Endodermal cell (in vitro differentiated cells): ENCODE measurements around the gene FIBCD1. TPM values are rescaled to one million over a fixed set of nuclear protein-coding genes. Genes with fewer than 3 reads are reported as not detected.
"Not testable (repeated sequence)": the region's sequence is repeated elsewhere in the genome, so short reads cannot be mapped to it uniquely, and the experiment has no call there.

Source experiments
- DNase-seq: peaks from one replicate; pipeline ENCODE4 v3.0.0-alpha.2; 2017
- H3K27ac ChIP-seq: 2 replicates; pipeline ENCODE4 v1.5.1; 2013; ENCODE audit warnings: mild to moderate bottlenecking, low read depth, low read length, moderate library complexity
- H3K27me3 ChIP-seq: 2 replicates; pipeline ENCODE4 v1.6.1; 2013; ENCODE audit warnings: mild to moderate bottlenecking, low read length, moderate library complexity; ENCODE audit not compliant: insufficient read depth, control insufficient read depth, poor library complexity, severe bottlenecking
- H3K36me3 ChIP-seq: 2 replicates; pipeline ENCODE4 v1.7.0; 2013; ENCODE audit warnings: mild to moderate bottlenecking, low read length, moderate library complexity; ENCODE audit not compliant: control insufficient read depth, insufficient read depth
- H3K4me1 ChIP-seq: one replicate; pipeline ENCODE4 v1.7.0; 2013; ENCODE audit warnings: low read length; ENCODE audit not compliant: control insufficient read depth, insufficient read depth
- H3K4me3 ChIP-seq: 2 replicates; pipeline ENCODE4 v1.5.1; 2013; ENCODE audit warnings: mild to moderate bottlenecking, low read length, moderate library complexity
- H3K9ac ChIP-seq: 2 replicates; pipeline ENCODE4 v1.6.1; 2013; ENCODE audit warnings: mild to moderate bottlenecking, low read length, moderate library complexity; ENCODE audit not compliant: poor library complexity, severe bottlenecking; ENCODE audit errors: extremely low read depth
- H3K9me3 ChIP-seq: 2 replicates; pipeline ENCODE4 v1.6.1; 2013; ENCODE audit warnings: mild to moderate bottlenecking, low read length, moderate library complexity; ENCODE audit not compliant: control insufficient read depth
- H3K27ac Mint-ChIP-seq: 2 replicates; pipeline ENCODE4 v1.8.0; 2020; ENCODE audit warnings: mixed read lengths
- H3K27me3 Mint-ChIP-seq: 2 replicates; pipeline ENCODE4 v1.8.0; 2021; ENCODE audit warnings: mild to moderate bottlenecking, mixed read lengths; ENCODE audit not compliant: insufficient read depth
- H3K36me3 Mint-ChIP-seq: 2 replicates; pipeline ENCODE4 v1.8.0; 2020; ENCODE audit warnings: low read depth, mixed read lengths
- H3K4me1 Mint-ChIP-seq: 2 replicates; pipeline ENCODE4 v1.8.0; 2020; ENCODE audit warnings: mixed read lengths
- H3K4me3 Mint-ChIP-seq: 2 replicates; pipeline ENCODE4 v1.8.0; 2020; ENCODE audit warnings: mild to moderate bottlenecking, moderate library complexity, mixed read lengths
- H3K9me3 Mint-ChIP-seq: 2 replicates; pipeline ENCODE4 v1.8.0; 2020; ENCODE audit warnings: mild to moderate bottlenecking, mixed read lengths
- WGBS, 2 experiments: methylation state at CpG; one replicate each; pipeline versions ENCODE4 v1.1.5 to v1.1.7; 2013; ENCODE audit warnings: missing lambda C conversion rate in 2 of 2, mixed read lengths in 1 of 2; ENCODE audit not compliant: insufficient coverage in 1 of 2, insufficient read length in 1 of 2; 5-methylcytosine and 5-hydroxymethylcytosine counted together
- total RNA-seq, 2 donors: library from RNA; stranded (reverse); fragmentation: NEBNext Ultra II Directional in 1 of 2; extraction: Animal tissue kit (Norgen Biotek cat#: 25700) in 1 of 2; gene quantifications; 2 replicates in 1 of 2; 3 replicates in 1 of 2; pipeline ENCODE4 v1.2.1, GENCODE V29; 2021
- TF ChIP-seq, protein P1 (sequence below): fragments of 200-600 bp; sonication (generic); conservative IDR thresholded peaks from 2 replicates; pipeline ENCODE4 v1.5.0; 2021; ENCODE audit warnings: antibody characterized with exemption, mild to moderate bottlenecking

FIBCD1 gene
- total RNA-seq, 2 donors from 2014 or later = 2.8 to 3.7 TPM

DNA sequence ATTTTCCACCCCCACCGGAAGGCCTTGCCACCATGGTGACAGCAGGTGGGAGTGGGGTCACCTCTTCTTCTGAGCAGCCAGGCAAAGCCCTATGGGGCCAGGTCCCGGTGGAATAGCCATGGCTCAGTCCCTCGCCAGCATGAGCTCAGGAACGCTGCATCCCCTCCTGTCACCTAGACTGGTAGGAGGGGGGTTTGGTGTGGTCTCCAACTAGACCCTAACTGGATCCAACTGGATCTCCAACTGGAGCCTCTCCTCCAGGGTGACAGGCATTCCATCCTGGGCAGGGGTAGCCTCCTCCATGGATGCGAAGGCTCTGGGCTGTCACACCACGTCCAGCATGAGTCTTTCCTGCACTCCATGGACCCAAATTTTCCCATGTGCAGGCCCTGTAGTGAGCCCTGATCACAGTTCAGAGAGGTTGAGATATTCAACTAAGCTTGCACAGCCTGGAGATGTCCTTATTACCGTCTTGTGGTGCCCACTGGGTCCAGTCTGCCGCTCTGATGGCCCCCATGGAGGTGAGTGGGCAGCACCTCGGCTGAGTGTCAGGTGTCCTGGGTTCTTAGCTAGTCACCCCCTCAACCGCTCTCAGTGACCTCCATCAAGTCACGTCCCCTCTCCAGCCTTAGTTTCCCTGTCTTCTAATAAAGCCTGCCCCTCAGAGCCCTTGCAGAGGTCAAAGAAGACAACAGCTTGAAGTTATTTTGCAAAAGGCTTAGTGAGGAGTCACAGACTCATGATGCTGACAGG is 18.6 kb upstream of the FIBCD1 start:
- Mint-ChIP-seq H3K27ac (no peak overlapping the region), H3K36me3 (peaks cover 3% of the 10 kb centered on the region), H3K9me3 (peaks cover 11% of the 10 kb centered on the region)

DNA sequence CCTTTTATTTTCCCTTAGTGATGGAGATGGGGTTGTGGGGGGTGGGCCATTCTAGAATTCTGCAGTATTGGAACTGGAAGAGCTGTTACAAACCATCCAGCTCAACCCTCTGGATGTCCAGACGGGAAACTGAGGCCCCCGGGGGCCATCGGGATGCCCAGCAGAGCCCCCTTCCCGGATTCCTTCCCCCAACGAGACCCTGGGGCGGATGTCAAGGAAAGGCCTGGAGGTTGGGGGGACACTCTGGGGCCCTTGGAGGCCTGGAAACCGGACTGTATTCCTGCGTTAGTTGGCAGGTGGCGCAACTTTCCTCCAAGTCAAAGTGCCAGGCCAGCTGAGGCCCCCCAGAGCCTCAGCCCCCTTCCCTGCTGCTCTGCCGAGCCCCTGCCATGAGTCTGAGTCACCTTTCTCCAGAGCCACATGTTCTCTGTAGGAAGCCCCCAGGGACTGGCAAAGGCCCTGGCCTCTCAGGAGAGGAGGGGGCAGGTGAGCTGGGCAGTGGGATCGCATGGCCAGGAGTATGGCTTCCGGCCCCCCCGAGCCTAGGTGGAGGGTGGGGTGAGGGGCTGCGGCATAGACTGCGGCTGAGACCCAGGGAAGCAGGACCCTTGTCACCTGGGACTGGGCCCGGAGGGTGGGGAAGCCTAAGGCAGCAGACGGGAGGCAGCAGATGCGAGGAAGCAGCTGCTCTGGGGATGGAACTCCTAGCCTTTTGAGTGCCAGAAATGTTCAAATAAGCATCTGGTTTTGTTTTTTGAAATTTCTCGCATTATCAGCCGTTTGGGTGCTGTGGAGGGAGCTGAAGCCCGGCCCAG is 17.8 kb upstream of the FIBCD1 start:
- 86 to 92% methylated on average over 11 to 21 of the region's 21 CpGs for WGBS, 2 experiments
- Mint-ChIP-seq H3K9me3 (peaks cover 11% of the 10 kb centered on the region), H3K4me3 (no peak overlapping the region), H3K27ac (no peak overlapping the region), H3K4me1 (no peaks in the 10 kb centered on the region), H3K36me3 (peaks cover 3% of the 10 kb centered on the region), H3K27me3 (peaks cover 9% of the 10 kb centered on the region)
- Histone ChIP-seq H3K27me3 (no peaks in the 10 kb centered on the region), H3K4me1 (no peaks in the 10 kb centered on the region), H3K27ac (no peak overlapping the region), H3K9ac (no peak overlapping the region), H3K4me3 (no peak overlapping the region), H3K9me3 (peaks cover 3% of the 10 kb centered on the region), H3K36me3 (no peaks in the 10 kb centered on the region)
- no peak for DNase-seq
- TF ChIP-seq, protein P1, sequence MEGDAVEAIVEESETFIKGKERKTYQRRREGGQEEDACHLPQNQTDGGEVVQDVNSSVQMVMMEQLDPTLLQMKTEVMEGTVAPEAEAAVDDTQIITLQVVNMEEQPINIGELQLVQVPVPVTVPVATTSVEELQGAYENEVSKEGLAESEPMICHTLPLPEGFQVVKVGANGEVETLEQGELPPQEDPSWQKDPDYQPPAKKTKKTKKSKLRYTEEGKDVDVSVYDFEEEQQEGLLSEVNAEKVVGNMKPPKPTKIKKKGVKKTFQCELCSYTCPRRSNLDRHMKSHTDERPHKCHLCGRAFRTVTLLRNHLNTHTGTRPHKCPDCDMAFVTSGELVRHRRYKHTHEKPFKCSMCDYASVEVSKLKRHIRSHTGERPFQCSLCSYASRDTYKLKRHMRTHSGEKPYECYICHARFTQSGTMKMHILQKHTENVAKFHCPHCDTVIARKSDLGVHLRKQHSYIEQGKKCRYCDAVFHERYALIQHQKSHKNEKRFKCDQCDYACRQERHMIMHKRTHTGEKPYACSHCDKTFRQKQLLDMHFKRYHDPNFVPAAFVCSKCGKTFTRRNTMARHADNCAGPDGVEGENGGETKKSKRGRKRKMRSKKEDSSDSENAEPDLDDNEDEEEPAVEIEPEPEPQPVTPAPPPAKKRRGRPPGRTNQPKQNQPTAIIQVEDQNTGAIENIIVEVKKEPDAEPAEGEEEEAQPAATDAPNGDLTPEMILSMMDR = no peak

More for the DNA sequence above, 18.6 kb upstream of the FIBCD1 start:
- Histone ChIP-seq H3K27me3 (no peaks in the 10 kb centered on the region), H3K27ac (no peak overlapping the region), H3K4me3 (no peak overlapping the region), H3K9ac (no peak overlapping the region), H3K4me1 (no peaks in the 10 kb centered on the region), H3K9me3 (peaks cover 3% of the 10 kb centered on the region), H3K36me3 (no peaks in the 10 kb centered on the region)
- DNase-seq = no peak
- 89 to 97% methylated on average over 8 to 11 of the region's 11 CpGs for WGBS, 2 experiments
- Mint-ChIP-seq H3K4me1 (no peaks in the 10 kb centered on the region), H3K4me3 (no peak overlapping the region), H3K27me3 (peaks cover 6% of the 10 kb centered on the region)
- TF ChIP-seq, protein P1 = no peak

DNA sequence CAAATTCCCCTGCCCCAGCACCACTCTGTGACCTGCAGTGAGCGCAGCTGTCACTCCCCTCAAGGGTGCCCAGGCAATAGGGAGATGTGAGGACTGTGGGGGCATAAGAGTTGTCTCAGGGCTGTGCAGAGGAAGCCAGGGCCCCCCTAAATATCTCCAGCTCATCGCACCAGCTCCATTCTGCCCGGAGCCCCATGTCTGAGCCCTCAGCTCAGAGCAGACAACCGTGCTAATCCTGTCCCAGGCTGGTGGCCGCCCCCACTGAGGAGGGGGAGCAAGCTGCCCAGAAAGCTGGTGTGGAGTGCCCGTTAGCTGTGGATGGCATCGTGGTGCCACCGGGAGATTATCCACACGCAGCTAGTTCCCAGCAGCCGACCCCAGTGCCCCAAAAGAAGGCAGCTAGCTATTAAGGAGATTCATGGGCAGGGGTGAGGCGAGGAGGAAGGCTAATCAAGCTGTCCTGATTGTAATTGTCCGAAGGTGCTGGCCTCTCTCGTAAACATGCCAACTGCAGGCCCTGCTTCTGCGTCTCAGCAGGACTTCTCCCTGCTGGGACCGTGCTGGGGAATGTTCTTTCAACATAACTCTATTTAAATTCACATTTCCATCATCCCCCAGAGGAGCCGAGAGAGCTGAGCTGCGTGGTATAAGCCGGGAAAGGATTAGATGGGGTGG is 17.0 kb upstream of the FIBCD1 start:
- peaks cover 3% of the 10 kb centered on the region for H3K36me3 Mint-ChIP-seq
- peaks cover 8% of the 10 kb centered on the region for H3K27me3 Mint-ChIP-seq
- H3K36me3 ChIP-seq = no peaks in the 10 kb centered on the region
- peaks cover 3% of the 10 kb centered on the region for H3K9me3 ChIP-seq
- no peak overlapping the region for H3K27ac ChIP-seq
- peaks cover 11% of the 10 kb centered on the region for H3K9me3 Mint-ChIP-seq
- H3K4me1 Mint-ChIP-seq = no peaks in the 10 kb centered on the region
- H3K27me3 ChIP-seq = no peaks in the 10 kb centered on the region
- no peak overlapping the region for H3K4me3 ChIP-seq
- TF ChIP-seq, protein P1 = no peak
- no peaks in the 10 kb centered on the region for H3K4me1 ChIP-seq
- no peak for DNase-seq
- no peak overlapping the region for H3K27ac Mint-ChIP-seq
- no peak overlapping the region for H3K4me3 Mint-ChIP-seq
- WGBS, 2 experiments = 74 to 80% methylated on average over 11 to 15 of the region's 18 CpGs
- no peak overlapping the region for H3K9ac ChIP-seq

DNA sequence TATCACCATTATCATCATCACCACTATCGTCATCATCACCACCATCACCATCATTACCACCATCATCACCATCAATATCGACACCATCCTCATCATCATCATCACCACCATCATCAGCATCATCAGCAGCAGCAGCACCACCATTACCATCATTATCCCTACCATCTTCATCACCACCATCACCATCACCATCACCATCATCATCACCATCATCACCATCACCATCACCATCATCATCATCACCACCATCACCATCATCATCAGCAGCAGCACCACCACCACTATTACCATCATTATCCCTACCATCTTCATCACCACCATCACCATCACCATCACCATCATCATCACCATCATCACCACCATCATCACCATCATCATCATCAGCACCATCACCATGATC is 15.9 kb upstream of the FIBCD1 start:
- not testable (repeated sequence) for H3K27me3 ChIP-seq, H3K9me3 ChIP-seq, H3K4me3 ChIP-seq, H3K36me3 Mint-ChIP-seq, DNase-seq, H3K27ac Mint-ChIP-seq, H3K27ac ChIP-seq, H3K9ac ChIP-seq, H3K4me1 ChIP-seq, H3K4me1 Mint-ChIP-seq, H3K4me3 Mint-ChIP-seq, H3K36me3 ChIP-seq
- peaks cover 12% of the 10 kb centered on the region for H3K27me3 Mint-ChIP-seq
- H3K9me3 Mint-ChIP-seq = peaks cover 23% of the 10 kb centered on the region
- WGBS, 2 experiments = 76 to 89% methylated on average over 2 of the region's 2 CpGs
